Loucy (cell line): ENCODE results near the gene TRIM31.
"Not testable (repeated sequence)": the region's sequence is repeated elsewhere in the genome, so short reads cannot be mapped to it uniquely, and the experiment has no call there.

Experiments used
- EZH2phosphoT487 ChIP-seq: fragments of 200-600 bp; IDR thresholded peaks from 2 replicates; pipeline ENCODE4 v1.6.1; 2018; ENCODE audit warnings: antibody characterized with exemption, mild to moderate bottlenecking, moderate library complexity, borderline replicate concordance
- TF ChIP-seq, protein P1 (sequence below): fragments of 200-600 bp; sonication (generic); conservative IDR thresholded peaks from 2 replicates; pipeline ENCODE4 v1.5.1; 2014; ENCODE audit warnings: mild to moderate bottlenecking, antibody characterized with exemption, low read length

GRCh38 chr6:30118691-30119090 is 5.8 kb upstream of the TRIM31 start:
- TF ChIP-seq, protein P1, sequence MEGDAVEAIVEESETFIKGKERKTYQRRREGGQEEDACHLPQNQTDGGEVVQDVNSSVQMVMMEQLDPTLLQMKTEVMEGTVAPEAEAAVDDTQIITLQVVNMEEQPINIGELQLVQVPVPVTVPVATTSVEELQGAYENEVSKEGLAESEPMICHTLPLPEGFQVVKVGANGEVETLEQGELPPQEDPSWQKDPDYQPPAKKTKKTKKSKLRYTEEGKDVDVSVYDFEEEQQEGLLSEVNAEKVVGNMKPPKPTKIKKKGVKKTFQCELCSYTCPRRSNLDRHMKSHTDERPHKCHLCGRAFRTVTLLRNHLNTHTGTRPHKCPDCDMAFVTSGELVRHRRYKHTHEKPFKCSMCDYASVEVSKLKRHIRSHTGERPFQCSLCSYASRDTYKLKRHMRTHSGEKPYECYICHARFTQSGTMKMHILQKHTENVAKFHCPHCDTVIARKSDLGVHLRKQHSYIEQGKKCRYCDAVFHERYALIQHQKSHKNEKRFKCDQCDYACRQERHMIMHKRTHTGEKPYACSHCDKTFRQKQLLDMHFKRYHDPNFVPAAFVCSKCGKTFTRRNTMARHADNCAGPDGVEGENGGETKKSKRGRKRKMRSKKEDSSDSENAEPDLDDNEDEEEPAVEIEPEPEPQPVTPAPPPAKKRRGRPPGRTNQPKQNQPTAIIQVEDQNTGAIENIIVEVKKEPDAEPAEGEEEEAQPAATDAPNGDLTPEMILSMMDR = not testable (repeated sequence)
- TF ChIP-seq EZH2phosphoT487 = not testable (repeated sequence)
